Measurements from ENCODE around the gene SCRN2.

- TF ChIP-seq POLR2AphosphoS5 (IDR thresholded peaks at IDR 0.05; ENCODE audit: insufficient read depth in 1 of 2, low read depth in 1 of 2): no peak
- no peak for TF ChIP-seq CTCF (IDR thresholded peaks at IDR 0.05)
- TF ChIP-seq POLR2A (IDR thresholded peaks at IDR 0.05): no peak
Observed at GRCh38 chr17:47857551-47858455, 16.7 kb upstream of the SCRN2 start.
